ENCODE results near the gene C2orf42. TPM values are rescaled to one million over a fixed set of nuclear protein-coding genes. Genes with fewer than 3 reads are reported as not detected.
"Not testable (repeated sequence)": the region's sequence is repeated elsewhere in the genome, so short reads cannot be mapped to it uniquely, and the experiment has no call there.

The C2orf42 gene
- total and polyA plus RNA-seq, 9 donors: 8.3 to 26.1 (median 21.4) TPM

DNA sequence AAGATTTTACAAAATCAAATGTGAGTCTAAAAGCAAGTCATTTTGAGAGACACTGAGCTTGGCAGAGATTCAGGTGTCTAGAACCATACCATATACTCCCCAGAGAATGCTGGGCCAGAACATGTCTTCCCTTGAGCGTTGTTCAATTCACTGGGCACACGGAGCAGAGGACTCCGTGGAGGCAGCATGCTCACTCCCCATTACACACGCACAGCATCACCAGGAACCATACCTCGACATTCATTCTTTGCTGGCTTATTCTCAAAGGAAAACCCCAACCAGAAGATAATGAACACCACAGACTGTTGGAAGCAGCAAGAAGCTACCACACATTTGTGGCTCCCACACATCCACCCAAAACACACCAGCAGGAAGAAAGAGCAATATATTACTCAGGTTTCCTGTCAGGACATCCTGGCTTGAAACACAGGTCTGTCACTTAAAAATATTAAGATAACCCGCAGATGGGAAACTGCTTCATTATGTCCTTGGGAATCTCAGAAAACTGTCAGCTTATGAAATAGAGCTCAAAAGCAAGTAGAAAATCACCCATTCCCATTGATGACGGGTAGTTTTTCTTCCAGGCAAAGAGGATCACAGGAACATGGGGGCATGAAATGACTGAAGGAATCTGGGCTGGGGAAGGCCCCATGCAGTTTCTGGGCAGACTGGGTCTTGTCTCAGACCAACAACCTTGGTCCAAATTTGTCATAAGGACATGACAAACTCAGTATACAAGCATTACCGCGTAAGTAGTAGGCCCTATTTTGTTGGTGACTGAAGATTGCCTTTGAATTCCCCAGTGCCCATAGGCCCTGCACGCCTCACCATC is 57.1 kb downstream of the C2orf42 start:
- Histone ChIP-seq H3K27me3 (no peaks in the 10 kb centered on the region), H3K27ac (peak overlapping the region; percentile 42 to 86), H3K36me3 (no peaks in the 10 kb centered on the region), H3K4me3 (no peak overlapping the region), H3K4me1 (ENCODE audit: insufficient read depth) (peaks cover 6% of the 10 kb centered on the region), H3K9me3 (no peaks in the 10 kb centered on the region)
- TF ChIP-seq, protein P1, sequence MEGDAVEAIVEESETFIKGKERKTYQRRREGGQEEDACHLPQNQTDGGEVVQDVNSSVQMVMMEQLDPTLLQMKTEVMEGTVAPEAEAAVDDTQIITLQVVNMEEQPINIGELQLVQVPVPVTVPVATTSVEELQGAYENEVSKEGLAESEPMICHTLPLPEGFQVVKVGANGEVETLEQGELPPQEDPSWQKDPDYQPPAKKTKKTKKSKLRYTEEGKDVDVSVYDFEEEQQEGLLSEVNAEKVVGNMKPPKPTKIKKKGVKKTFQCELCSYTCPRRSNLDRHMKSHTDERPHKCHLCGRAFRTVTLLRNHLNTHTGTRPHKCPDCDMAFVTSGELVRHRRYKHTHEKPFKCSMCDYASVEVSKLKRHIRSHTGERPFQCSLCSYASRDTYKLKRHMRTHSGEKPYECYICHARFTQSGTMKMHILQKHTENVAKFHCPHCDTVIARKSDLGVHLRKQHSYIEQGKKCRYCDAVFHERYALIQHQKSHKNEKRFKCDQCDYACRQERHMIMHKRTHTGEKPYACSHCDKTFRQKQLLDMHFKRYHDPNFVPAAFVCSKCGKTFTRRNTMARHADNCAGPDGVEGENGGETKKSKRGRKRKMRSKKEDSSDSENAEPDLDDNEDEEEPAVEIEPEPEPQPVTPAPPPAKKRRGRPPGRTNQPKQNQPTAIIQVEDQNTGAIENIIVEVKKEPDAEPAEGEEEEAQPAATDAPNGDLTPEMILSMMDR (IDR thresholded peaks at IDR 0.05): no peak
- no peak for TF ChIP-seq POLR2A (IDR thresholded peaks at IDR 0.05)
- TF ChIP-seq EP300 (IDR thresholded peaks at IDR 0.05): no peak
- intact Hi-C loops (cut with DNase I): loop anchor here in 1 of 4 donors (2.0 kb wide), 1 partner anchor 45 kb away; no protein-coding TSS in a partner anchor
- DNase-seq: peak in 1 of 5 donors; percentile 11
- 55 to 56% (median 56%) methylated on average over 10 of the region's 10 CpGs for WGBS, 3 donors

DNA sequence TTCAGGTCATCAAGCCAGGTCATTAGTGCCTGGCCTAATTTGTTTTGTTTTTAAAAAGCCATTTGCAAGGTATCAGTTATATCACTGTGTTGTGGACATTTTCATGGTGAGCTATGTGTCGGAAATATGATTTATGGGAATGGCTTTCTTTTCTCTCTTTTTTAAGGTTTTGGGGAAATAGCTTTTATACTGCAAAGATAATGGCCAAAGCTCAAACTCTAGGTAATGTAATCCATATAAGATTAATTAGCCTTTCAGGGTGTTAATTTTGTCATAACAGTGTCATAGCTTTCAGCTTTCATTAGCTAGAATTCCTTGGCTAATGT is 57.7 kb downstream of the C2orf42 start:
- peaks cover 6% of the 10 kb centered on the region for H3K4me1 ChIP-seq (ENCODE audit: insufficient read depth)
- H3K27me3 ChIP-seq: no peaks in the 10 kb centered on the region

DNA sequence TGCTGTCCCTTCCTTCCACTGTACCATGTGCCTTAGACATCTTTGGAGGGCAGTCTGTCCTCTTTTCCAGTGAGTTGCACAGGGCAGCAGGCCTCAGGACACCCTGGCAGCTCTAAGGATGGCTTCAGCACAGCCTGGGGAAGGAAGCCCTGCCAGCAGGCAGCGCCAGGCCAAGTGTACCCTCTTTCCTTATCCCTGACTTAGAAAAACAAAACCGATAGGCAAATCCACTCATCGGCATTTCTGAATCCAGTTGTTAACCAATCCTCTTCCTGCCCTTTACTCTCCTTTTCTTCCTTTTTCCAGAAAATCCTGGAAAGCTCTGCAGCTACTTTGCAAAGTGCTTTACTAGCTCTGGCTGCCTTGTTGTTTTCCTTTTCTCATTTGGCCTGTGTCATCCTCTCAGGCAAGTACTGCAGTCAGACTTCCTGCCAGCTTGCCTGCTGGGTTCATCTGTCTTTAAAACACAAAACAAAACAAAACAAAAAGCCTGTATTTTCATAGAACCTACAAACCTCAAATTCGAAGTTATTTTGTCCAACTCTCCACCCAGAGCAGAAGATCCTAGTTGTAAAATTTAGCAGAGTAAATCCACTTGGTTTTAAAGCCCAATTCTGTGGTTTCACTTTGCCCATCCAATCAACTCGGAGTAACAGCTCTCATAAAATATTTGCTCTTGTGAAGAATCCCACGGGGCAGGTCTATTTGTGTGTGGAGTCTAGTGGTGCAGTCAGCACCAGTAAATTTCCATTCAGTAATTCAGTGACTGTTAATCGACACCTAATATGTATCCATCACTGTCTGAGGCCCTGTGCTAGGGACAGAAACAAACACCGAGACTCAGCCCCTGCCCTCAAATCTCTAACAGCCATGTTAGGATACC is 58.3 kb downstream of the C2orf42 start:
- intact Hi-C loops (cut with DNase I): loop anchor here in 1 of 4 donors (2.0 kb wide), 1 partner anchor 44 kb away; no protein-coding TSS in a partner anchor
- H3K36me3 ChIP-seq: no peaks in the 10 kb centered on the region
- H3K9me3 ChIP-seq: no peaks in the 10 kb centered on the region
- H3K4me3 ChIP-seq: peak overlapping the region; percentile 31
- DNase-seq: peak; percentile 38 to 51 (median 49)
- H3K27ac ChIP-seq: peak overlapping the region; percentile 42 to 86
- TF ChIP-seq, protein P1 (IDR thresholded peaks at IDR 0.05): no peak
- TF ChIP-seq EP300 (IDR thresholded peaks at IDR 0.05): no peak
- no peak for TF ChIP-seq POLR2A (IDR thresholded peaks at IDR 0.05)
- no peaks in the 10 kb centered on the region for H3K27me3 ChIP-seq
- peaks cover 6% of the 10 kb centered on the region for H3K4me1 ChIP-seq (ENCODE audit: insufficient read depth)
- WGBS, 3 donors: 3 to 4% (median 3%) methylated on average over 8 of the region's 8 CpGs

More for the DNA sequence above, 57.7 kb downstream of the C2orf42 start:
- TF ChIP-seq POLR2A (IDR thresholded peaks at IDR 0.05) (no peak), EP300 (IDR thresholded peaks at IDR 0.05) (no peak)
- TF ChIP-seq, protein P1 (IDR thresholded peaks at IDR 0.05): no peak
- H3K4me3 ChIP-seq: no peak overlapping the region
- H3K27ac ChIP-seq: peak overlapping the region; percentile 42 to 86
- no peaks in the 10 kb centered on the region for H3K9me3 ChIP-seq
- H3K36me3 ChIP-seq: no peaks in the 10 kb centered on the region
- 60 to 80% (median 71%) methylated on average over 1 of the region's 1 CpG for WGBS, 3 donors
- DNase-seq: no peak
- intact Hi-C loops (cut with DNase I): loop anchor here in 1 of 4 donors (2.0 kb wide), 1 partner anchor 44 kb away; no protein-coding TSS in a partner anchor

DNA sequence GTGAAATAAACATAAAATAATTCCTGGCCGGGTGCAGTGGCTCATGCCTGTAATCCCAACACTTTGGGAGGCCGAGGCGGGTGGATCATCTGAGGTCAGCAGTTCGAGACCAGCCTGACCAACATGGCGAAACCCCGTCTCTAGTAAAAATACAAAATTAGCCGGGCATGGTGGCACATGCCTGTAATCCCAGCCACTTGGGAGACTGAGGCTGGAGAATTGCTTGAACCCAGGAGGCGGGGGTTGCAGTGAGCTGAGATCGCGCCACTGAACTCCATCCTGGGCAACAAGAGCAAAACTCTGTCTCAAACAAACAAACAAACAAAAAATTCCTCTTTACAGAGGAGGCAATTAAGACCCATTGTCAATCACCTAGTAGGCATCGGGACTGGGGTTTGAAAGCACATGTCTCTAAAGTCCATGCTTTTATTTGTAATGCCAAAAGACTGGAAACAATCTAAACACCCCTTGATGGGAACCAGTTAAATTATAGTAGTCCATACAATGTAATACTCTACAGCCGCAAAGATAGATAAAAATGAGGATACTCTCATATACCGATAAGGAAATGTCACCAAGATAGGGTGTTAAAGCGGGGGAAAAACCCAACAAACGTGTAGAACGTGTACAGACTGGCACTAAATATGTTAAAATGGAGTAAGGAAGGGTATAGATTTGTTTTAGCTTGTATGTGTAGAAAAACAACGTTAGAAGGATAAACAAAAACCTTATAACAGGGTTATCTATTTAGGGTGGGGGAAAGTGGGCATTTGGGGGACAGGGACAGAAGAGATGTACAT is 59.3 kb downstream of the C2orf42 start:
- H3K4me3 ChIP-seq: peak overlapping the region; percentile 31
- H3K4me1 ChIP-seq (ENCODE audit: insufficient read depth); H3K27me3 ChIP-seq; H3K36me3 ChIP-seq; H3K9me3 ChIP-seq: not testable (repeated sequence)
- DNase-seq: peak in 1 of 5 donors; percentile 11
- 85 to 87% (median 86%) methylated on average over 17 of the region's 17 CpGs for WGBS, 3 donors
- intact Hi-C loops (cut with DNase I): loop anchor here in 1 of 4 donors (2.0 kb wide), 1 partner anchor 43 kb away; no protein-coding TSS in a partner anchor
- H3K27ac ChIP-seq: peak overlapping the region in 1 of 2 donors; percentile 86
